Caco-2 (cell line): Measurements from ENCODE around the gene ACAN. TPM values are rescaled to one million over a fixed set of nuclear protein-coding genes. Genes with fewer than 3 reads are reported as not detected.

Experiments
- BruUV-seq: library from RNA; stranded (reverse); fragments of 400-500 nt; replicated peaks from 2 replicates; lab custom pipeline; 2021; lab: Mats Ljungman, UMichigan
- CTCF ChIA-PET: fragments of 300-600 bp; sonication (Branson Sonifier 250); formaldehyde crosslinking; loops from one replicate; lab custom pipeline; 2022; ENCODE audit warnings: antibody characterized with exemption; lab: Charles Lee
- POLR2A ChIA-PET: fragments of 300-600 bp; sonication (Branson Sonifier 250); formaldehyde crosslinking; loops from one replicate; lab custom pipeline; 2022; ENCODE audit warnings: antibody characterized with exemption; lab: Charles Lee
- DNase-seq, 2 experiments: peaks; one replicate each; pipeline versions ENCODE4 v3.0.0 to v3.0.0-alpha.2; 2020 to 2022
- H3K27me3 ChIP-seq: replicated peaks from 2 replicates; pipeline ENCODE4 v1.6.0; 2011; ENCODE audit warnings: low read length; ENCODE audit not compliant: control insufficient read depth, insufficient read depth
- H3K36me3 ChIP-seq: 2 replicates; pipeline ENCODE4 v1.5.1; 2011; ENCODE audit warnings: low read length; ENCODE audit not compliant: control insufficient read depth, insufficient read depth
- H3K4me1 ChIP-seq: fragments of 250-450 bp; sonication (Bioruptor Pico); 2 replicates; pipeline ENCODE4 v1.5.1; 2020; ENCODE audit warnings: mild to moderate bottlenecking
- H3K4me3 ChIP-seq: 2 replicates; pipeline ENCODE4 v1.5.1; 2011; ENCODE audit warnings: low read depth, mild to moderate bottlenecking, control low read depth, low read length
- H3K9me3 ChIP-seq: fragments of 250-450 bp; sonication (Bioruptor Pico); 2 replicates; pipeline ENCODE4 v1.5.1; 2020; ENCODE audit warnings: mild to moderate bottlenecking, moderate library complexity
- H3K27ac Mint-ChIP-seq: one replicate; pipeline ENCODE4 v1.8.0; 2022; ENCODE audit warnings: mixed read lengths; ENCODE audit not compliant: unreplicated experiment
- H3K27me3 Mint-ChIP-seq: one replicate; pipeline ENCODE4 v1.8.0; 2022; ENCODE audit warnings: mixed read lengths; ENCODE audit not compliant: insufficient read depth, unreplicated experiment
- H3K36me3 Mint-ChIP-seq: one replicate; pipeline ENCODE4 v1.8.0; 2022; ENCODE audit warnings: mild to moderate bottlenecking, mixed read lengths; ENCODE audit not compliant: insufficient read depth, unreplicated experiment
- H3K4me1 Mint-ChIP-seq: one replicate; pipeline ENCODE4 v1.8.0; 2022; ENCODE audit warnings: low read depth, mixed read lengths; ENCODE audit not compliant: unreplicated experiment
- H3K4me3 Mint-ChIP-seq: one replicate; pipeline ENCODE4 v1.8.0; 2022; ENCODE audit warnings: mild to moderate bottlenecking, moderate library complexity, mixed read lengths; ENCODE audit not compliant: unreplicated experiment
- H3K9me3 Mint-ChIP-seq: one replicate; pipeline ENCODE4 v1.8.0; 2022; ENCODE audit warnings: mixed read lengths; ENCODE audit not compliant: unreplicated experiment
- intact Hi-C: fragments of 100-400 bp; cut with micrococcal nuclease; formaldehyde crosslinking; loops from one replicate; pipeline ENCODE4 v1.10.0; 2022; ENCODE audit not compliant: unreplicated experiment
- total RNA-seq: library from RNA; stranded (reverse); gene quantifications from 2 replicates; pipeline ENCODE4 v1.2.3, GENCODE V29; 2022
- TF ChIP-seq, protein P1 (sequence below), 2 experiments: fragments of 200-600 bp in 1 of 2; IDR thresholded peaks; 1 replicate in 1 of 2; 2 replicates in 1 of 2; pipeline versions ENCODE4 v1.5.1 to v1.8.0; 2011 to 2022; ENCODE audit warnings: antibody characterized with exemption in 1 of 2, control low read depth in 1 of 2, inconsistent platforms in 1 of 2, low read depth in 1 of 2, low read length in 1 of 2, mild to moderate bottlenecking in 1 of 2, moderate library complexity in 1 of 2; ENCODE audit not compliant: insufficient read depth in 1 of 2, severe bottlenecking in 1 of 2, unreplicated experiment in 1 of 2

The ACAN gene
- total RNA-seq, 1 experiment from 2014 or later: not detected

DNA sequence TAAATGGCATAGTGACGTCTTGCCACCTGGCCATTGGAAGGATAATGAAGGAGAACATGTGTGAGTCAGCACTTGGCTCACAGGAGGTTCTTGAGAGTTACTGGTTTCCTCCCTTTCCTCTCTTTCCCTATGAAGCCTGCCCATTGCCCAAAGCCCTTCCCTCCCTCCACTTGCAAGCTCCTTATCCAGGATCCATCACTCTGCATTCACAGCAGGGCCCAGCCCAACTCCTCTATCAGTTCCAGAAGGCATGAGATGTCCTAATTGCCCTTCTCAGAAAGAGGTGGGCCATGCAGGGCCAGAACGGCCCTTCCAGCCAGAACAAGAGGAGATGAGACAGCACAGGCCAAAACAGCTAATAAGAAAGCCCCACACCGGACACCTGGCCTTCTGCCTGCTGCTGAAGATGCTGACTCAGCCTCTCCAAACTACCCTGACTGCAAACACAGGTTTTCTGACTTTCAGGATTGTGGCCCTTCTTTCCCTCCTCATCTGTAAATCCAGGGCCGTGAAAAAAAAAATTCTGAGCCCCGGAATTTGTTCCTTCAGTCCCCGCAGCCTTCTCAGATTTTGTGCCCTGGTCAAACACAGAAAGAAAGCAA is 62.4 kb downstream of the ACAN start:
- no peaks in the 10 kb centered on the region for H3K36me3 ChIP-seq
- H3K4me1 ChIP-seq: no peaks in the 10 kb centered on the region
- no peak overlapping the region for H3K27ac Mint-ChIP-seq
- BruUV-seq: no TSS peak
- TF ChIP-seq, protein P1, sequence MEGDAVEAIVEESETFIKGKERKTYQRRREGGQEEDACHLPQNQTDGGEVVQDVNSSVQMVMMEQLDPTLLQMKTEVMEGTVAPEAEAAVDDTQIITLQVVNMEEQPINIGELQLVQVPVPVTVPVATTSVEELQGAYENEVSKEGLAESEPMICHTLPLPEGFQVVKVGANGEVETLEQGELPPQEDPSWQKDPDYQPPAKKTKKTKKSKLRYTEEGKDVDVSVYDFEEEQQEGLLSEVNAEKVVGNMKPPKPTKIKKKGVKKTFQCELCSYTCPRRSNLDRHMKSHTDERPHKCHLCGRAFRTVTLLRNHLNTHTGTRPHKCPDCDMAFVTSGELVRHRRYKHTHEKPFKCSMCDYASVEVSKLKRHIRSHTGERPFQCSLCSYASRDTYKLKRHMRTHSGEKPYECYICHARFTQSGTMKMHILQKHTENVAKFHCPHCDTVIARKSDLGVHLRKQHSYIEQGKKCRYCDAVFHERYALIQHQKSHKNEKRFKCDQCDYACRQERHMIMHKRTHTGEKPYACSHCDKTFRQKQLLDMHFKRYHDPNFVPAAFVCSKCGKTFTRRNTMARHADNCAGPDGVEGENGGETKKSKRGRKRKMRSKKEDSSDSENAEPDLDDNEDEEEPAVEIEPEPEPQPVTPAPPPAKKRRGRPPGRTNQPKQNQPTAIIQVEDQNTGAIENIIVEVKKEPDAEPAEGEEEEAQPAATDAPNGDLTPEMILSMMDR (IDR thresholded peaks at IDR 0.05; ENCODE audit: insufficient read depth in 1 of 2, low read depth in 1 of 2, low read length in 1 of 2, severe bottlenecking in 1 of 2, unreplicated experiment in 1 of 2): no peak
- no peaks in the 10 kb centered on the region for H3K36me3 Mint-ChIP-seq
- H3K4me1 Mint-ChIP-seq: no peaks in the 10 kb centered on the region
- no peak overlapping the region for H3K4me3 Mint-ChIP-seq
- H3K27me3 ChIP-seq: no peaks in the 10 kb centered on the region
- ChIA-PET CTCF (no interaction called here), POLR2A (no interaction called here)
- no peaks in the 10 kb centered on the region for H3K9me3 ChIP-seq
- intact Hi-C loops: no loop called here
- peaks cover 5% of the 10 kb centered on the region for H3K27me3 Mint-ChIP-seq
- H3K4me3 ChIP-seq: no peak overlapping the region
- H3K9me3 Mint-ChIP-seq: no peaks in the 10 kb centered on the region
- DNase-seq: no peak

- H3K9me3 Mint-ChIP-seq: no peaks in the 10 kb centered on the region
- Histone ChIP-seq H3K4me3 (no peak overlapping the region), H3K36me3 (no peaks in the 10 kb centered on the region), H3K4me1 (no peaks in the 10 kb centered on the region), H3K9me3 (no peaks in the 10 kb centered on the region), H3K27me3 (no peaks in the 10 kb centered on the region)
- ChIA-PET POLR2A (no interaction called here), CTCF (no interaction called here)
- TF ChIP-seq, protein P1 (IDR thresholded peaks at IDR 0.05; ENCODE audit: insufficient read depth in 1 of 2, low read depth in 1 of 2, low read length in 1 of 2, severe bottlenecking in 1 of 2, unreplicated experiment in 1 of 2): no peak
- DNase-seq: no peak
- no TSS peak for BruUV-seq
- peaks cover 5% of the 10 kb centered on the region for H3K27me3 Mint-ChIP-seq
- no peaks in the 10 kb centered on the region for H3K4me1 Mint-ChIP-seq
- no peak overlapping the region for H3K4me3 Mint-ChIP-seq
- intact Hi-C loops: no loop called here
- H3K27ac Mint-ChIP-seq: no peak overlapping the region
- no peaks in the 10 kb centered on the region for H3K36me3 Mint-ChIP-seq
Measured at GRCh38 chr15:88866295-88866881, 63.2 kb downstream of the ACAN start.

GRCh38 chr15:88871313-88871712 is 68.1 kb downstream of the ACAN start:
- Mint-ChIP-seq H3K4me1 (no peaks in the 10 kb centered on the region), H3K9me3 (no peaks in the 10 kb centered on the region), H3K36me3 (no peaks in the 10 kb centered on the region), H3K27me3 (peaks cover 4% of the 10 kb centered on the region), H3K4me3 (no peak overlapping the region), H3K27ac (no peak overlapping the region)
- TF ChIP-seq, protein P1 (IDR thresholded peaks at IDR 0.05; ENCODE audit: insufficient read depth in 1 of 2, low read depth in 1 of 2, low read length in 1 of 2, severe bottlenecking in 1 of 2, unreplicated experiment in 1 of 2): no peak
- ChIA-PET POLR2A (no interaction called here), CTCF (no interaction called here)
- Histone ChIP-seq H3K36me3 (no peaks in the 10 kb centered on the region), H3K27me3 (no peaks in the 10 kb centered on the region), H3K9me3 (no peaks in the 10 kb centered on the region), H3K4me1 (no peaks in the 10 kb centered on the region), H3K4me3 (no peak overlapping the region)
- intact Hi-C loops: loop anchor here (10.0 kb wide), 1 partner anchor 303 kb away; no protein-coding TSS in a partner anchor
- DNase-seq: no peak
- BruUV-seq: no TSS peak
